Mesenchymal stem cell (in vitro differentiated cells and primary cell): ENCODE measurements around the gene PPRC1.

ENCODE experiments used
- DNase-seq: peaks from one replicate; pipeline ENCODE4 v3.0.0-alpha.2; 2013
- H2AFZ ChIP-seq: one replicate; pipeline ENCODE4 v1.6.1; 2013; ENCODE audit warnings: low read depth, mild to moderate bottlenecking, control low read depth, inconsistent platforms, low read length, moderate library complexity
- H2AK5ac ChIP-seq: 2 replicates; pipeline ENCODE4 v1.6.1; 2013; ENCODE audit warnings: low read length, moderate library complexity, mild to moderate bottlenecking, inconsistent platforms; ENCODE audit not compliant: severe bottlenecking
- H2BK120ac ChIP-seq: one replicate; pipeline ENCODE4 v1.6.1; 2013; ENCODE audit warnings: low read depth, mild to moderate bottlenecking, inconsistent platforms, low read length, moderate library complexity
- H2BK12ac ChIP-seq, 2 experiments: one replicate each; pipeline ENCODE4 v1.6.1; 2013; ENCODE audit warnings: inconsistent platforms in 2 of 2, low read length in 2 of 2, mild to moderate bottlenecking in 2 of 2, moderate library complexity in 2 of 2, control low read depth in 1 of 2
- H2BK15ac ChIP-seq: one replicate; pipeline ENCODE4 v1.6.1; 2013; ENCODE audit warnings: mild to moderate bottlenecking, low read depth, inconsistent platforms; ENCODE audit not compliant: poor library complexity, severe bottlenecking
- H2BK5ac ChIP-seq: 2 replicates; pipeline ENCODE4 v1.6.1; 2013; ENCODE audit warnings: low read depth, mild to moderate bottlenecking, low read length, control low read depth, inconsistent platforms; ENCODE audit not compliant: poor library complexity, severe bottlenecking
- H3K14ac ChIP-seq, 2 experiments: one replicate each; pipeline ENCODE4 v1.6.1; 2013; ENCODE audit warnings: inconsistent platforms in 2 of 2, low read length in 2 of 2, control low read depth in 1 of 2, mild to moderate bottlenecking in 1 of 2, moderate library complexity in 1 of 2
- H3K18ac ChIP-seq, 2 experiments: one replicate each; pipeline ENCODE4 v1.6.1; 2013; ENCODE audit warnings: inconsistent platforms in 2 of 2, low read length in 2 of 2, control low read depth in 1 of 2, low read depth in 1 of 2, mild to moderate bottlenecking in 1 of 2
- H3K23ac ChIP-seq, 2 experiments: one replicate each; pipeline ENCODE4 v1.6.1; 2013; ENCODE audit warnings: inconsistent platforms in 2 of 2, low read length in 2 of 2, mild to moderate bottlenecking in 2 of 2, moderate library complexity in 2 of 2, control low read depth in 1 of 2
- H3K27ac ChIP-seq: 2 replicates; pipeline ENCODE4 v1.5.1; 2013; ENCODE audit warnings: mild to moderate bottlenecking, moderate library complexity, low read length, control low read depth, inconsistent platforms; ENCODE audit not compliant: poor library complexity, severe bottlenecking
- H3K27me3 ChIP-seq, 2 experiments: 2 replicates each; pipeline versions ENCODE4 v1.6.1 to v1.7.0; 2013; ENCODE audit warnings: low read length in 2 of 2, mild to moderate bottlenecking in 2 of 2, moderate library complexity in 2 of 2, control low read depth in 1 of 2, inconsistent platforms in 1 of 2; ENCODE audit not compliant: control insufficient read depth in 1 of 2, insufficient read depth in 1 of 2
- H3K36me3 ChIP-seq, 2 experiments: 2 replicates each; pipeline versions ENCODE4 v1.6.1 to v1.7.0; 2013; ENCODE audit warnings: low read length in 2 of 2, control low read depth in 1 of 2, inconsistent platforms in 1 of 2, low read depth in 1 of 2, mild to moderate bottlenecking in 1 of 2; ENCODE audit not compliant: insufficient read depth in 2 of 2, control insufficient read depth in 1 of 2
- H3K4ac ChIP-seq, 2 experiments: one replicate each; pipeline ENCODE4 v1.6.1; 2013; ENCODE audit warnings: inconsistent platforms in 2 of 2, low read length in 2 of 2, mild to moderate bottlenecking in 2 of 2, moderate library complexity in 2 of 2, control low read depth in 1 of 2, low read depth in 1 of 2
- H3K4me1 ChIP-seq: 2 replicates; pipeline ENCODE4 v1.6.1; 2013; ENCODE audit warnings: low read depth, low read length, control low read depth; ENCODE audit not compliant: control insufficient read depth, insufficient read depth
- H3K4me2 ChIP-seq: 2 replicates; pipeline ENCODE4 v1.6.1; 2013; ENCODE audit warnings: low read length, mild to moderate bottlenecking, inconsistent platforms; ENCODE audit not compliant: poor library complexity, severe bottlenecking
- H3K4me3 ChIP-seq, 2 experiments: 2 replicates each; pipeline versions ENCODE4 v1.5.1 to v1.7.0; 2013; ENCODE audit warnings: low read length in 2 of 2, mild to moderate bottlenecking in 2 of 2, control low read depth in 1 of 2, low read depth in 1 of 2; ENCODE audit not compliant: insufficient read depth in 1 of 2
- H3K79me1 ChIP-seq: replicated peaks from 2 replicates; pipeline ENCODE4 v1.6.1; 2013; ENCODE audit warnings: mild to moderate bottlenecking, control low read depth, low read length, inconsistent platforms; ENCODE audit not compliant: poor library complexity, severe bottlenecking
- H3K9ac ChIP-seq: 2 replicates; pipeline ENCODE4 v1.7.0; 2013; ENCODE audit warnings: mild to moderate bottlenecking, low read length, moderate library complexity
- H3K9me3 ChIP-seq: 2 replicates; pipeline ENCODE4 v1.7.0; 2013; ENCODE audit warnings: mild to moderate bottlenecking, low read length; ENCODE audit not compliant: control insufficient read depth
- H4K8ac ChIP-seq: one replicate; pipeline ENCODE4 v1.6.1; 2013; ENCODE audit warnings: inconsistent platforms, mild to moderate bottlenecking, low read length, moderate library complexity
- H4K91ac ChIP-seq: one replicate; pipeline ENCODE4 v1.6.1; 2013; ENCODE audit warnings: mild to moderate bottlenecking, low read length, inconsistent platforms
- whole genome bisulfite sequencing: methylation state at CpG from one replicate; pipeline ENCODE4 v1.1.7; 2013; ENCODE audit warnings: mixed read lengths; 5-methylcytosine and 5-hydroxymethylcytosine counted together

PPRC1 gene

DNA sequence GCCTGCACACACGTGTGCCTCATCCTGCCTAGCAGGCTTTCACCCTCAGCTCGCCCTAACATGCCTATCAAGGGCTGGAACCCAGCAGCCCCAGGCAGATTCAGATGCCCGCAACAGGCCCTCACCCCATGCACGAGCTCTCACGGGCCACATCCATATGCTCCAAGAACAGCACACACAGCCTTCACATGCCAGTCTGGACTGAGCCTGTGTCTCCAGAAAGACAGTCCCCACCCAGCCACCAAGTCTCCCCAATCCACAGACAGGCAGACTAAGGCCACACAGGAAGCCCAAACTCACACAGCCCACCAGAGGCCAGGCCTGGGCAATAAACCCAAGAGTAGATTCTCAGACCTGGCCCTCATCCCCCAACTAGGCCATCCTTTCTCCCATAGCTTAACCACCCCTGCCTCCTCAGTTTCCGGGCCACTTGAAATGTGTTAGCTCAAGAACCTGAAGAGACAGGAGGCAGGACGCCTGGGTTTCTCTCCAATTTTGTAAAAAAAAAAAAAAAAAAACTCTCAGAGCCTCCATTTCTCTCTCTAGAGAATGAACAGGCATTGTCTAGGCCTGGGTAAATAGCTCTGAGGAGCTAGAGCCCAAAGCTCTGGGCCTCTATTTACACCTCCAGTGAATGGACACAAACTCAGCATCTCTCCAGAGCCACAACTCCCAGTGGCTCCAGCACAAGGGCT lies 19.4 kb upstream of the PPRC1 start:
- Histone ChIP-seq H4K8ac (no peak overlapping the region), H3K23ac (peak overlapping the region in 1 of 2 experiments; percentile 75), H4K91ac (peak overlapping the region; percentile 4), H2BK15ac (no peak overlapping the region), H3K27ac (peak overlapping the region; percentile 30), H3K4me1 (peaks cover 33% of the 10 kb centered on the region), H2BK5ac (no peak overlapping the region), H3K27me3 (no peaks in the 10 kb centered on the region), H2BK120ac (no peak overlapping the region), H3K4me2 (peak overlapping the region; percentile 82), H3K14ac (peak overlapping the region; percentile 9 to 97), H2AFZ (no peak overlapping the region), H3K9ac (peak overlapping the region; percentile 92), H3K4me3 (peak overlapping the region; percentile 84 to 94), H2AK5ac (peak overlapping the region; percentile 17), H2BK12ac (no peak overlapping the region), H3K36me3 (peaks cover 33 to 36% of the 10 kb centered on the region in 2 experiments), H3K18ac (peak overlapping the region in 1 of 2 experiments; percentile 90), H3K4ac (no peak overlapping the region), H3K9me3 (no peaks in the 10 kb centered on the region), H3K79me1 (peaks cover 26% of the 10 kb centered on the region)
- 52% methylated on average over 6 of the region's 7 CpGs for WGBS
- DNase-seq, result no peak

DNA sequence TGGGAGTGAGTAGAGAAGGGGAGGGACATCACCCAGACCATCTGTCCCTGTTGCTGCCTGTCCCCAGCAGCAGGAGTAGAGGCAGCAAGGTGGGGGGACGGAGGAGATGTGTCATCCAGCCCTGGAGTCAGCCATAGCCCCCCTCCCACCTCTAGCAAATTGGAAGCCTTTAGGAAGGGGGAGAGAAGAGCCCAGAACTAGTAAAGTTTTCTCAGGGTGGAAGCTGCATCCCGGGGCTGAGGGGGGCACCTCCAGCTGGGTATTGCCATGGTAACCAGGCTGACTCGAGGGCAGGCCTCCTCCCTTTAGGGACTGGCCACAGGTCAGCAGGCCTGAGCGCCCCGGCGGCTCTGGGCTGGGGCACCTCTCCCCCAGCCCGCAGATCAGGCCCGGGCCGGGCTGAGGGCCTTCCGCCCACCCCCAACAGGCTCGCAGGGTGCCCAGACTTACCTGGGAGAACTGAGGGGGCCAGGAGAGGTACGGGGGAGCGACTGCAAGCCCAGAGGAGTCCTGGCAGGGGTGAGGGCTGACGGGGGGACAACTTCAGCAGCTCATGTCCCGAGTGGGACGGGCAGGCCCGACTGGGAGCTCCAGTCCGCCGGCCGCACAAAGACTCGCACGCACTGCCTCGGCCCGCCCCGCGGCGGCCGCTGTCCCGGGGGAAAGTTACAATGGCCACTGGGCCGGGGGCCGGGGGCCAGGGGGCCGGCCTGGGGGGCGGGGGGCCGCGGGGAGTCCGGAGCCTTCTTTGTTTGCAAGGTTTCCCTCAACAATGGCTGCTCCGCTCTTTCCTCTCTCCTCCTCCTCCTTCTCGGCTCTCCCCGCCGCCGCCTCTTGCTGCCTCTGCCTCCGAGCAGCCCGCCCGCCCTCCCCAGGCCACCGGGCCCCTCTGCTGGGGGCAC lies 18.6 kb upstream of the PPRC1 start:
- Histone ChIP-seq H3K79me1 (peaks cover 19% of the 10 kb centered on the region), H3K18ac (peak overlapping the region; percentile 76 to 90), H3K9me3 (no peaks in the 10 kb centered on the region), H3K27me3 (no peaks in the 10 kb centered on the region), H4K91ac (peak overlapping the region; percentile 30), H2AK5ac (peak overlapping the region; percentile 17), H2BK12ac (peak overlapping the region in 1 of 2 experiments; percentile 7), H2BK15ac (peak overlapping the region; percentile 68), H4K8ac (no peak overlapping the region), H2AFZ (no peak overlapping the region), H3K14ac (peak overlapping the region; percentile 43 to 97), H3K4me2 (peak overlapping the region; percentile 82), H3K23ac (peak overlapping the region in 1 of 2 experiments; percentile 75), H3K4me3 (peak overlapping the region; percentile 84 to 94), H2BK5ac (peak overlapping the region; percentile 35), H2BK120ac (peak overlapping the region; percentile 71), H3K4me1 (peaks cover 37% of the 10 kb centered on the region), H3K9ac (peak overlapping the region; percentile 92), H3K27ac (peak overlapping the region; percentile 66), H3K4ac (peak overlapping the region; percentile 61 to 89), H3K36me3 (peaks cover 25 to 28% of the 10 kb centered on the region in 2 experiments)
- 1% methylated on average over 23 of the region's 45 CpGs for WGBS
- peak; percentile 55 for DNase-seq

DNA sequence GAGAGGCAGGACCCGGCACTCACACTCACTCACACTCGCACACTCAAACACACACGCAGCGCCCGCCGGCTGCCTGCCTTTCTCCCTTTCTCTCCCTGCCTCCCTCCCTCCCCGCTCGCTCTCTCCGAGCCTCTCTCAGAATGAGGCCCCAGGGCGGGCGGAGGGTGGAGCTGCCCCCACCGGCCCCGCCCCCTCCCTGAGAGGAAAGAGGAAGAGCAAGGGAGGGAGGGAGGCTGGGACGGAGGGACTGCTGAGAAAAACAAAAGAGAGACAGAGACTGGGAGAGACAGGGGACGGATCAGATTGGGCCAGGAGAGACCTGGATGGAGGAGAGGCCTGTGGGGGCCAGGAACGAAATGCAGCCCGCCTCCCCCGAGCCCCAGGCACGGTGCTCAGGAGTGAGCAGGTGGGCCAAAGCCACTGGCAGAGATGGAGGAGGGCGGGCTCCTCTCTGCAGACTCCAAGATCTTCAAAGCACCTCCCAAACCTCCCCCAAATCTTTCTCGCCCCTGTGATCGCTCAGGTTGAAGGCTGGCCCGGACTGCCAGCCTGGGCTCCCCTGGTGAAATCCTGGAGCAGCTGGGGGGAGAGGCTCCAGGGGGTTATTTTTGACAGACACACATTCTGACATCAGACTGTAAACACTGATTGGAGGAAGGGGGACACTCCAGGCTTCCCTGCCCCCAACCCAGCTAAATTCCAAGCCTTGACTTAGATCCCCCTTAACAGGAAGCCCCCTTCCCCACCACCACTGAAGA lies 17.8 kb upstream of the PPRC1 start:
- Histone ChIP-seq H3K79me1 (peaks cover 11% of the 10 kb centered on the region), H3K23ac (peak overlapping the region in 1 of 2 experiments; percentile 53), H3K27ac (peak overlapping the region; percentile 69), H2AFZ (no peak overlapping the region), H3K4me2 (peak overlapping the region; percentile 51), H3K36me3 (peaks cover 17 to 20% of the 10 kb centered on the region in 2 experiments), H2AK5ac (peak overlapping the region; percentile 77), H3K4me3 (peak overlapping the region; percentile 80 to 84), H3K9ac (peak overlapping the region; percentile 85), H3K4me1 (peaks cover 37% of the 10 kb centered on the region), H4K8ac (peak overlapping the region; percentile 53), H2BK15ac (peak overlapping the region; percentile 82), H3K4ac (peak overlapping the region; percentile 53 to 95), H3K18ac (peak overlapping the region; percentile 85 to 95), H2BK12ac (peak overlapping the region; percentile 22 to 57), H4K91ac (peak overlapping the region; percentile 63), H3K27me3 (no peaks in the 10 kb centered on the region), H2BK120ac (peak overlapping the region; percentile 76), H2BK5ac (peak overlapping the region; percentile 54), H3K14ac (peak overlapping the region in 1 of 2 experiments; percentile 82), H3K9me3 (no peaks in the 10 kb centered on the region)
- DNase-seq, result peak; percentile 90
- WGBS, result 0% methylated on average over 6 of the region's 23 CpGs
